K562 (cell line): ENCODE data around the gene SERF2. TPM values are rescaled to one million over a fixed set of nuclear protein-coding genes. Genes with fewer than 3 reads are reported as not detected.

Experiments
- ATAC-seq: fragments of 200-7000 bp; cut with Tn5 transposase; 3 replicates; pipeline ENCODE4 v1.9.1; 2020; ENCODE audit warnings: moderate library complexity
- BruUV-seq: library from RNA; stranded (reverse); fragments of 400-500 nt; replicated peaks from 2 replicates; lab custom pipeline; 2021; lab: Mats Ljungman, UMichigan
- CTCF ChIA-PET: fragments of 300-600 bp; formaldehyde crosslinking; extraction: SDS; loops from one replicate; lab custom pipeline; 2021; ENCODE audit warnings: low intra/inter-chr PET ratio; lab: Yijun Ruan, JAX
- POLR2A ChIA-PET: fragments of 300-600, 350-650 bp; sonication (Branson Sonifier 250); formaldehyde crosslinking; extraction: SDS; loops from one replicate; lab custom pipeline; 2021; ENCODE audit warnings: antibody characterized with exemption, inconsistent platforms; lab: Yijun Ruan, JAX
- DNase-seq, 4 experiments: peaks; one replicate each; pipeline versions ENCODE4 v3.0.0 to v3.0.0-alpha.2; 2011 to 2018; ENCODE audit warnings: low spot score in 3 of 4, mixed read lengths in 3 of 4; ENCODE audit errors: extremely low read depth in 1 of 4
- FAIRE-seq: peaks from 2 replicates; lab custom pipeline; 2011; peaks lifted over from hg19 to GRCh38; lab: Jason Lieb, UNC
- H2AFZ ChIP-seq: 2 replicates; pipeline ENCODE4 v1.6.0; 2011; ENCODE audit warnings: low read depth, low read length, control low read depth, inconsistent platforms
- H3K27ac ChIP-seq: fragments of 200-600 bp; 3 replicates; pipeline ENCODE4 v1.8.0; 2011; ENCODE audit warnings: low read depth, mild to moderate bottlenecking, control low read depth, inconsistent platforms, low read length, moderate library complexity, mixed read lengths; ENCODE audit errors: extremely low read depth
- H3K27me3 ChIP-seq, 2 experiments: fragments of 300-600 bp in 1 of 2; 2 replicates in 1 of 2; 3 replicates in 1 of 2; pipeline versions ENCODE4 v1.6.0 to v1.8.0; 2011; ENCODE audit warnings: inconsistent platforms in 2 of 2, low read length in 2 of 2, mild to moderate bottlenecking in 1 of 2, mixed read lengths in 1 of 2, moderate library complexity in 1 of 2; ENCODE audit not compliant: control insufficient read depth in 2 of 2, insufficient read depth in 2 of 2
- H3K36me3 ChIP-seq: fragments of 300-600 bp; 3 replicates; pipeline ENCODE4 v1.8.0; 2011; ENCODE audit warnings: mild to moderate bottlenecking, low read length, inconsistent platforms; ENCODE audit not compliant: control insufficient read depth, insufficient read depth
- H3K4me1 ChIP-seq, 2 experiments: fragments of 200-600 bp in 1 of 2; replicated peaks in 1 of 2; 2 replicates in 1 of 2; 3 replicates in 1 of 2; pipeline versions ENCODE4 v1.5.1 to v1.8.0; 2011; ENCODE audit warnings: inconsistent platforms in 2 of 2, low read length in 2 of 2, mild to moderate bottlenecking in 1 of 2, mixed read lengths in 1 of 2, moderate library complexity in 1 of 2; ENCODE audit not compliant: control insufficient read depth in 2 of 2, insufficient read depth in 2 of 2
- H3K4me2 ChIP-seq: 2 replicates; pipeline ENCODE4 v1.6.1; 2011; ENCODE audit warnings: low read length, control low read depth, inconsistent platforms, mixed read lengths; ENCODE audit not compliant: insufficient read depth
- H3K4me3 ChIP-seq: fragments of 200-600 bp; sonication (generic), shearing (Covaris generic); 2 replicates; pipeline ENCODE4 v1.5.1; 2016; ENCODE audit warnings: control low read depth, inconsistent platforms
- H3K79me2 ChIP-seq: fragments of 200-600 bp; 3 replicates; pipeline ENCODE4 v1.8.0; 2011; ENCODE audit warnings: low read length, inconsistent platforms; ENCODE audit not compliant: control insufficient read depth, insufficient read depth
- H3K9ac ChIP-seq, 2 experiments: 2 replicates each; pipeline versions ENCODE4 v1.6.0 to v1.6.1; 2011; ENCODE audit warnings: low read depth in 2 of 2, low read length in 2 of 2, control low read depth in 1 of 2, inconsistent platforms in 1 of 2, mild to moderate bottlenecking in 1 of 2, mixed read lengths in 1 of 2; ENCODE audit not compliant: insufficient read depth in 1 of 2
- H3K9me1 ChIP-seq: one replicate; pipeline ENCODE4 v1.6.0; 2011; ENCODE audit warnings: inconsistent platforms, mild to moderate bottlenecking, low read length, moderate library complexity; ENCODE audit not compliant: control insufficient read depth, insufficient read depth
- H3K9me3 ChIP-seq: replicated peaks from 2 replicates; pipeline ENCODE4 v1.5.1; 2011; ENCODE audit warnings: low read depth, low read length, inconsistent platforms; ENCODE audit not compliant: control insufficient read depth, insufficient read depth
- H4K20me1 ChIP-seq: replicated peaks from 2 replicates; pipeline ENCODE4 v1.6.1; 2011; ENCODE audit warnings: low read length, inconsistent platforms, mixed read lengths; ENCODE audit not compliant: control insufficient read depth, insufficient read depth
- KDM5B ChIP-seq: fragments of 200-600 bp; sonication (generic); IDR thresholded peaks from 2 replicates; pipeline ENCODE4 v1.6.1; 2012; ENCODE audit warnings: low read depth, mild to moderate bottlenecking, moderate library complexity, low read length, control low read depth, inconsistent platforms; ENCODE audit not compliant: insufficient replicate concordance
- KLF6 ChIP-seq: fragments of 250-450 bp; sonication (Bioruptor Pico); IDR thresholded peaks from 2 replicates; pipeline ENCODE4 v1.4.0; 2020; ENCODE audit warnings: mild to moderate bottlenecking, moderate library complexity, borderline replicate concordance
- MYC ChIP-seq, 2 experiments: fragments of 250-450 bp in 1 of 2; sonication (Bioruptor Pico) in 1 of 2; IDR thresholded peaks; 2 replicates each; pipeline versions ENCODE4 v1.5.1 to v1.6.1; 2012 to 2021; ENCODE audit warnings: low read depth in 2 of 2, borderline replicate concordance in 1 of 2, improper control_type of control experiment in 1 of 2, low read length in 1 of 2, mild to moderate bottlenecking in 1 of 2, moderate library complexity in 1 of 2
- MYNN ChIP-seq, 2 experiments: sonication (generic); formaldehyde crosslinking in 1 of 2; IDR thresholded peaks; 2 replicates each; pipeline versions ENCODE4 v1.5.0 to v1.6.1; 2016 to 2020; ENCODE audit warnings: antibody characterized with exemption in 1 of 2, missing genetic modification reagents in 1 of 2
- PML ChIP-seq: IDR thresholded peaks from 2 replicates; pipeline ENCODE4 v1.6.1; 2012; ENCODE audit warnings: low read length, inconsistent platforms
- POLR2A ChIP-seq: fragments of 450-650 bp; conservative IDR thresholded peaks from 2 replicates; pipeline ENCODE4 v1.6.1; 2016
- POLR2AphosphoS2 ChIP-seq: IDR thresholded peaks from 2 replicates; pipeline ENCODE4 v1.6.1; 2012; ENCODE audit warnings: low read length, improper control_type of control experiment
- SUPT5H ChIP-seq: fragments of 450-650 bp; IDR thresholded peaks from 2 replicates; pipeline ENCODE4 v1.6.1; 2016
- ZNF324 ChIP-seq: fragments of 250-450 bp; sonication (Bioruptor Pico); IDR thresholded peaks from 2 replicates; pipeline ENCODE4 v1.4.0; 2020; ENCODE audit warnings: mild to moderate bottlenecking
- whole genome bisulfite sequencing: fragments of 100-300 bp; shearing (Covaris generic); methylation state at CpG from one replicate; pipeline ENCODE4 v1.1.6; 2016; ENCODE audit warnings: low coverage, mixed read lengths; ENCODE audit not compliant: insufficient coverage; ENCODE audit errors: missing lambda C conversion rate; 5-methylcytosine and 5-hydroxymethylcytosine counted together
- in situ Hi-C: fragments of 300-500 bp; cut with MboI; formaldehyde crosslinking; loops from 4 replicates; pipeline ENCODE4 v1.15.0; 2018; ENCODE audit warnings: inconsistent platforms, mixed read lengths
- intact Hi-C: fragments of 100-400 bp; cut with micrococcal nuclease; formaldehyde crosslinking; loops from 2 replicates; pipeline ENCODE4 v1.14.2; 2022
- polyA plus RNA-seq, 8 experiments: library from polyadenylated mRNA; depleted of rRNA in 4 of 8; stranded (reverse) in 5 of 8; unstranded in 3 of 8; fragments of >200 nt; fragmentation: Nextera tagmentation in 2 of 8; fragmentation: Illumina TruSeq in 1 of 8; extraction: Ambion mirVana in 2 of 8; extraction: Trizol in 1 of 8; gene quantifications; 2 replicates each; pipeline versions ENCODE4 v1.2.1 to v1.2.3, GENCODE V29; 2011 to 2014; ENCODE audit warnings: inconsistent platforms in 1 of 8, missing spikeins in 1 of 8
- total RNA-seq, 7 experiments: library from RNA; depleted of rRNA in 6 of 7; stranded (reverse); fragments of >200 nt in 6 of 7; fragmentation: Illumina TruSeq in 2 of 7; extraction: Trizol in 2 of 7; gene quantifications; 2 replicates each; pipeline versions ENCODE4 v1.2.1 to v1.2.3, GENCODE V29; 2011 to 2021; ENCODE audit warnings: low replicate concordance in 1 of 7
- TF ChIP-seq, protein P1 (sequence below): fragments of 150-350 bp; conservative IDR thresholded peaks from 2 replicates; pipeline ENCODE4 v1.6.1; 2014; ENCODE audit warnings: low read length
- TF ChIP-seq, protein P2 (sequence below): fragments of 450-650 bp; formaldehyde crosslinking; conservative IDR thresholded peaks from 2 replicates; pipeline ENCODE4 v1.4.0; 2022; ENCODE audit warnings: mild to moderate bottlenecking, missing genetic modification characterization
- TF ChIP-seq, protein P3 (sequence below): fragments of 450-650 bp; IDR thresholded peaks from 2 replicates; pipeline ENCODE4 v1.6.1; 2018; ENCODE audit warnings: mild to moderate bottlenecking, low read depth; ENCODE audit not compliant: partially characterized antibody

SERF2 gene
- total and polyA plus RNA-seq, 9 of the 15 experiments (the other 6 are each of a cell fraction or from before 2014, with no cell fraction given) = 497 to 3,360 (median 867) TPM

DNA sequence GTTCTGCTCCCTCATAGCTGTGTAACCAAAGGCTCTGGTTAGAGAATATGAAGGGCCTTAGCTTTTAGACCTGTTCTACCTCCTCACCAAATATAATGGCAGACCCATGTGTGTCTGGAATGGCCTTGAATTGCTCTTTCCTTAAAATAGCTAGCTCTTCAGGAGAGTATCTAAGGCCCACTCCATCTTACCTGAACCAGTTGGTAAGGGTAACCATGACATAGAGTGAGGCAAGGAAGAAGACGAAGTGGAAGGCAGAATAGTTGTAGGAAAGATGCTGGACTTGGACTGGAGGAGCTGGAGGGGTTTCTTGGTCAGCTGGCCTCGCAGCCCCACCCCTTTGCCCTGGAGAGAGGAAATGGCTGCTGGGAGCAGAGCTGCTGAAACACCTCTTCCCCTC, 3.1 kb downstream of the SERF2 start:
- Histone ChIP-seq H3K36me3 (peaks cover 62% of the 10 kb centered on the region), H3K4me3 (no peak overlapping the region), H3K79me2 (peaks cover 36% of the 10 kb centered on the region), H3K9me3 (no peaks in the 10 kb centered on the region), H4K20me1 (peaks cover 17% of the 10 kb centered on the region; the same call in 1 of the 2 replicates), H3K27ac (0 out of 3 replicates have a peak overlapping the region, but pooled peaks have one; percentile 45), H3K4me1 (peaks cover 41 to 47% of the 10 kb centered on the region in 2 experiments), H3K4me2 (no peak overlapping the region), H3K9me1 (peaks cover 17% of the 10 kb centered on the region), H3K9ac (peak overlapping the region in 1 of 2 experiments; percentile 39; a peak in 1 of 4 replicates), H2AFZ (no peak overlapping the region), H3K27me3 (no peaks in the 10 kb centered on the region)
- in situ Hi-C loops (no loop called here), intact Hi-C loops (no loop called here)
- CTCF ChIA-PET = no interaction called here
- no TSS peak for BruUV-seq
- FAIRE-seq (no peak), ATAC-seq (no peak), DNase-seq (no peak)
- TF ChIP-seq MYC (IDR thresholded peaks at IDR 0.05; ENCODE audit: low read depth, low read length) (no peak), MYC (CRISPR knock-in tag; IDR thresholded peaks at IDR 0.05; ENCODE audit: borderline replicate concordance, low read depth) (no peak), KDM5B (peak; percentile 26), KLF6 (no peak), SUPT5H (peak; percentile 24; the same call in 1 of the 2 replicates), PML (0 out of 2 replicates have a peak, but pooled peaks have one; percentile 9), MYNN (IDR thresholded peaks at IDR 0.05) (0 out of 2 replicates have a peak, but pooled peaks have one; percentile 16), MYNN (CRISPR knock-in tag; IDR thresholded peaks at IDR 0.05) (no peak), POLR2AphosphoS2 (0 out of 2 replicates have a peak, but pooled peaks have one; percentile 61), POLR2A (peak; percentile 54; the same call in 1 of the 2 replicates), ZNF324 (no peak)
- TF ChIP-seq, protein P1, sequence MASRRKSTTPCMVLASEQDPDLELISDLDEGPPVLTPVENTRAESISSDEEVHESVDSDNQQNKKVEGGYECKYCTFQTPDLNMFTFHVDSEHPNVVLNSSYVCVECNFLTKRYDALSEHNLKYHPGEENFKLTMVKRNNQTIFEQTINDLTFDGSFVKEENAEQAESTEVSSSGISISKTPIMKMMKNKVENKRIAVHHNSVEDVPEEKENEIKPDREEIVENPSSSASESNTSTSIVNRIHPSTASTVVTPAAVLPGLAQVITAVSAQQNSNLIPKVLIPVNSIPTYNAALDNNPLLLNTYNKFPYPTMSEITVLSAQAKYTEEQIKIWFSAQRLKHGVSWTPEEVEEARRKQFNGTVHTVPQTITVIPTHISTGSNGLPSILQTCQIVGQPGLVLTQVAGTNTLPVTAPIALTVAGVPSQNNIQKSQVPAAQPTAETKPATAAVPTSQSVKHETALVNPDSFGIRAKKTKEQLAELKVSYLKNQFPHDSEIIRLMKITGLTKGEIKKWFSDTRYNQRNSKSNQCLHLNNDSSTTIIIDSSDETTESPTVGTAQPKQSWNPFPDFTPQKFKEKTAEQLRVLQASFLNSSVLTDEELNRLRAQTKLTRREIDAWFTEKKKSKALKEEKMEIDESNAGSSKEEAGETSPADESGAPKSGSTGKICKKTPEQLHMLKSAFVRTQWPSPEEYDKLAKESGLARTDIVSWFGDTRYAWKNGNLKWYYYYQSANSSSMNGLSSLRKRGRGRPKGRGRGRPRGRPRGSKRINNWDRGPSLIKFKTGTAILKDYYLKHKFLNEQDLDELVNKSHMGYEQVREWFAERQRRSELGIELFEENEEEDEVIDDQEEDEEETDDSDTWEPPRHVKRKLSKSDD = no peak
- TF ChIP-seq, protein P2, sequence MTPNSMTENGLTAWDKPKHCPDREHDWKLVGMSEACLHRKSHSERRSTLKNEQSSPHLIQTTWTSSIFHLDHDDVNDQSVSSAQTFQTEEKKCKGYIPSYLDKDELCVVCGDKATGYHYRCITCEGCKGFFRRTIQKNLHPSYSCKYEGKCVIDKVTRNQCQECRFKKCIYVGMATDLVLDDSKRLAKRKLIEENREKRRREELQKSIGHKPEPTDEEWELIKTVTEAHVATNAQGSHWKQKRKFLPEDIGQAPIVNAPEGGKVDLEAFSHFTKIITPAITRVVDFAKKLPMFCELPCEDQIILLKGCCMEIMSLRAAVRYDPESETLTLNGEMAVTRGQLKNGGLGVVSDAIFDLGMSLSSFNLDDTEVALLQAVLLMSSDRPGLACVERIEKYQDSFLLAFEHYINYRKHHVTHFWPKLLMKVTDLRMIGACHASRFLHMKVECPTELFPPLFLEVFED (CRISPR knock-in tag) = 0 out of 2 replicates have a peak, but pooled peaks have one; percentile 3
- TF ChIP-seq, protein P3, sequence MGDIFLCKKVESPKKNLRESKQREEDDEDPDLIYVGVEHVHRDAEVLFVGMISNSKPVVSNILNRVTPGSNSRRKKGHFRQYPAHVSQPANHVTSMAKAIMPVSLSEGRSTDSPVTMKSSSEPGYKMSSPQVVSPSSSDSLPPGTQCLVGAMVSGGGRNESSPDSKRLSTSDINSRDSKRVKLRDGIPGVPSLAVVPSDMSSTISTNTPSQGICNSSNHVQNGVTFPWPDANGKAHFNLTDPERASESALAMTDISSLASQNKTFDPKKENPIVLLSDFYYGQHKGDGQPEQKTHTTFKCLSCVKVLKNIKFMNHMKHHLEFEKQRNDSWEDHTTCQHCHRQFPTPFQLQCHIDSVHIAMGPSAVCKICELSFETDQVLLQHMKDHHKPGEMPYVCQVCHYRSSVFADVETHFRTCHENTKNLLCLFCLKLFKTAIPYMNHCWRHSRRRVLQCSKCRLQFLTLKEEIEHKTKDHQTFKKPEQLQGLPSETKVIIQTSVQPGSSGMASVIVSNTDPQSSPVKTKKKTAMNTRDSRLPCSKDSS = no peak
- WGBS = 84% methylated on average over 2 of the region's 2 CpGs
- POLR2A ChIA-PET = interaction anchor here (0.6 to 4.5 kb wide), 10 partner anchors 9 to 1522 kb away, joined by 3 to 26 read pairs (median 4); partner anchors contain the start of genes GANC, MFAP1 and TMEM87A
